KG1 (cell line): ENCODE results near the gene SPI1.
"Not testable (repeated sequence)": the region's sequence is repeated elsewhere in the genome, so short reads cannot be mapped to it uniquely, and the experiment has no call there.

ENCODE experiments used
- DNase-seq: peaks from one replicate; lab custom pipeline; 2025; lab: John Stamatoyannopoulos, UW

The SPI1 gene

DNA sequence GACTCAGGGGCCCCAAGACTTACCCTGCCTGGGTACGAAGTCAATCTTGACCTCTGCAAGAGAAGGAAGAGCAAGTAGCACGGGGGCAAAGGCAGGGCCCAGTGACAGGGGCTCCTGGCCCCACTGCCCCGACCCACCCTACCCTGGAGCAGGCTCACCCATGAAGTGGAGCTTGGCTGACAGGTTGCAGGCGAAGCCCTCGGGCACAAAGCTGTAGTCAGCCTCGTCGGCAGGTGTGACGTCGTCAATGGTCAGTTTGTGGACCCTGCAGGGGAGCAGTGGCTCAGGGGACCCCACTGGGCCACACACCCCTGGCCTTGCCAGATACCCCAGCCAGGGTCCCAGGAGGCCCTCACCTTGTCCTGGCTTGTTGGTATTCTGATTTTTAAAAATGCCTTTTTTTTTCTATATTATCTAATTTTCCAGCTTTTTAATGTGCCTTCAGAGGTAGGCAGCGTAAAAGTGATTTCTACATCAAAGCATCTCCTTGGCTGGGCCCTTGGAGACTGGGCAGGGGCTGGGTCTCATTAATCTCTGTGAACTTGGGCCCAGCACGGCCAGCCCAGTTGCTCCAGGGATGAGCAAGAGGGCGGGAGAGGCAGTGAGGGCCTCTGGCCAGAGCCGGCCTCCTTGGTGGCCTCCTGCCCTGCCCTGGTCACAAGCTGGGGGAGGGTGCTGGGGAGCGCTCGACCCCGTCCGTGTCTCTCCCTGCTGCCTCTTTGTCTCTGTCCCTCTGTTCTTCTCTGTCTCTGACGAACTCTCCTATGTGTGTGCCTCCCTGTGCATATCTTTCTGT, 37.2 kb downstream of the SPI1 start:
- DNase-seq = no peak

DNA sequence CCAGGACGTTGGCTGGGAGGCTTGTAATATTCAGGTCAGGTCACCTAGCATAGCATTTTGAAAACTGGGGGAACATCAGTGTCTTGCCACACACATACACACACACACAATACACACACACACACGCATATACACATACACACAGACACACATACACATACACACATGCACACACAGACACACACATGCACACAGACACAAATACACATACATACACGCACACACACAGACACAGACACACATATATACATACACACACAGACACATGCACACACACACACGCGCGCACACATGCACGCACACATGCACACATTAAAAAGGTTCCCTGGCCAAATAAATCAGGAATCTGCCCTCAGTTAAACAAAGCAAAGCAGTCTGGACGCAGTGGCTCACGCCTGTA, 38.3 kb downstream of the SPI1 start:
- DNase-seq = no peak

DNA sequence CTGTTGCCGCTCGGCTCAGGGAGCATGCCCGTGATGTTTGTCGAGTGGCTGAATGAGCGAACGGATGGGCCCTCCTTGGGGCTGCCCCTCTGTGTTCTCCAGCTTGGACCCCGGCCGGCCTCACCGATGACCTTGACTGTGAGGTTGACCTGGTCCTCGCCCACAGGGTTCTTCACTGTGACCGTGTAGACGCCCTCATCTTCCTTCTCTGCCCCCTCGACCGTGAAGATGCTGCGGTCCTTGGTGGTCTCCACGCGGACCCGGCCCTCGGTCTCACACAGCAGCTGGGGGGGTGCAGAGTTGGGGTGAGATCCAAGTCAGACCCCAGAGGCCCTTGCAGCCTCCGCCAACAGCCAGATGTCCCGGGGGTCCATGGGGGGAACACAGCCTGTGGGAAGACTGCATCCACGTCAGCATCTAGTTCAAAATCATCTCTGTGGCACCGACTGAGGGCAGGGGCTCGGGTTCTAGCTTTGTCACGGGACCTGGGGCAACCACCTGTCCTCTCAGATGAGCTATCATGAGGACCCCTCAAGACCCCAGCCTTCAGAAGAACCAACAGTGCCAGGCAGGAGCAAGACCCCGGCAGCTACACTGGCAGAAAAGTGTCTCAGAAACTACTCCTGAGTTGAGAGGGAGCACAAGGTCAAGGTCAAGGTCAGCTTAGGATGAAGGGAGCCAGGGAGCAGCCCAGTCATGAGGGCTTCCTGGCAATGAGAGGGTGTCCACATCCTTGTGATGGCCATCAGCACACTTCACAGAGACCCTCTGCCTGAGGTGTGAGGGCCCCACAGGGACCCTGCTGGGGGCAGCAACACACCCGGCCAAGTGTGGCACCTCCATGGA, 39.7 kb downstream of the SPI1 start:
- no peak for DNase-seq

DNA sequence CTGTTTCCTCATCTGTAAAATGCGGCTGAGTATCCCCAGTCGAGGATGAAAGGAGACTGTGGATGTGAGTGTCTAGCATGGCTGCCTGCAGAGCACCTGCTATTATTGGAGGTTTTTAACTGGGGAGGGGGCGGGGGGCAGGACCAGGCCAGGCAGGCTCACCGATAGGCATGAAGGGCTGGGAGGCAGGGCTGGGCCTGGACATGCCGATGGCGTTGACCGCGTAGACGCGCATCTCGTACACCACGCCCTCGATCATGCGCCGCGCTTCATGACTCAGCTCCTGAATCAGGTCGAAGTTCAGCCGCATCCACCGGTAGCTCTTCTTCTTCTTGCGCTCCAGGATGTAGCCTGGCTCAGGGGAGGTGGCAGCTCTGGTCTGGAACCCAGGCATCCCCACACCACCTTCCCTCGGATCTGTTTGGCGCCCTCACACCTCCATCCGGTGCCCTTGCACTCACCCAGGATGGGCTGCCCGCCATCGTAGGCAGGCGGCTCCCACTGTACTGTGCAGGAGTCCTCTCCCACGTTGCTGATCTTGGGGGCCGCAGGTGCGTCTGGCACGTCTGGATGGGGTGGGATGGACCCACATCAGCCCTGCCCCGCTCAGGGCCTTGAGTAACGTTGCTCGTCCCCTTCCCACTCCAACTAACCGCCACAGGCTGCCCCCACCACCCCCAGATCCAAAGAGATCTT, 41.0 kb downstream of the SPI1 start:
- DNase-seq = no peak

DNA sequence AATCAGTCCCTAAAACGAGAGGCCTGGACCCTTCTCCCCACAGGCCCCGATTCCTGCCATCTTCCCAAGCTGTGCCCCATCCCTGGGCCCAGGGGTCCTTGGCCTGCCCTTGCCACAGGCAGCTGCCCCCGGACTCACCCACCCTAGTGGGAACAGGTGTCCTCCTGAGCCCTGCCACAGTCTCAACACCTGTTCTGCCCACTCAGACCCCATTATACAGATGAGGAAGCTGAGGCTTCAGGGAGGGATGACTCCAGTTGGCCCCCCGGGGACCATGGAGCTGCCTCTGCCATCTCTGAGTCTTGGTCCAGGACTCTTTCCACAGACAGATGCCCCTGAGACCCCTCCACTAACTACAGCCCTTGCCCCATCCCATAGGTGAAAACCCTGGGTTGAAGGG, 41.8 kb downstream of the SPI1 start:
- no peak for DNase-seq

DNA sequence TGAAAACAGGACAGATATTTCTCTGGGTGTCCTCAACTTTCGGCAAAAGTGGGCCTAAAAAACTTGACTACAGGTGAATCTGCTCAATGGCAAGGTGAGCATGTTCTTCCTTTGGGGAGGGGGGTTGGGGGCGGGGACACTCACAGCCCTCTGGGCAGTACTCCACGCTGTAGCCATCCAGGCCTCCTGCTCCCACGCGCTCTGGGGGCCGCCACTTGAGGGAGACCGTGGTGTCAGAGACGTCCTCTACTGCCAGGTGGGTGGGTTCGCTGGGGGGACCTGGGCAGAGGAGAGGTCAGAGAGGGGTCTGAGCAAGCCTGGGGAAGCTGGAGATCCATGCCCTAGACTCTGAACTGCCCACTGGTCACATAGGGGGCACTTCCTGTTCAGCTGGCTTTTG, 42.6 kb downstream of the SPI1 start:
- no peak for DNase-seq

DNA sequence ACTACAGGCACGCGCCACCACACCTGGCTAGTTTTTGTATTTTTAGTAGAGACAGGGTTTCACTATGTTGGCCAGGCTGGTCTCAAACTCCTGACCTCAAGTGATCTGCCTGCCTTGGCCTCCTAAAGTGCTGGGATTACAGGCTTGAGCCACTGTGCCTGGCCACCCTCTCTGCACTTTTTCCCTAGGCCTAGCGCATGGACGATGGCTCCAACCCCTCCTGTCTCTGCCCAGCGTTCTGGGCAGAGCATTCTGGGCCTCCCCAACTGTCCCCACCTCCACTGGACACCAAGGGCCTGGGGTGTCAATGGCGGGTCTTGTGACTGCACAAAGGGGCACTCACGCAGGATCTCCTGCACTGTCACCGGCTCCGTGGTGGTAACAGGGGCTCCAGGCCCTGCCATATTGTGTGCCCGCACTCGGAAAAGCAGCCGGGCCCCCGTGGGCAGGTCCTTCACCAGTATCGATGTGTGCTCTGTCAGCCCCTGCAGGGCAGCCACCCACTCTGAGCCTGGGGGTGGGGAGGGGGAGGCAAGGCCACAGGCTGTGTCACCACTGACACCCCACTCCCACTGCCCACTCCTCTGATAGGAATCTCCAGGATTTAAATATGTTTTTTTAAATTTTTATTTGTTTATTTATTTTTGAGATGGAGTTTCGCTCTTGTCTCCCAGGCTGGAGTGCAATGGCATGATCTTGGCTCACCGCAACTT, 43.5 kb downstream of the SPI1 start:
- not testable (repeated sequence) for DNase-seq

DNA sequence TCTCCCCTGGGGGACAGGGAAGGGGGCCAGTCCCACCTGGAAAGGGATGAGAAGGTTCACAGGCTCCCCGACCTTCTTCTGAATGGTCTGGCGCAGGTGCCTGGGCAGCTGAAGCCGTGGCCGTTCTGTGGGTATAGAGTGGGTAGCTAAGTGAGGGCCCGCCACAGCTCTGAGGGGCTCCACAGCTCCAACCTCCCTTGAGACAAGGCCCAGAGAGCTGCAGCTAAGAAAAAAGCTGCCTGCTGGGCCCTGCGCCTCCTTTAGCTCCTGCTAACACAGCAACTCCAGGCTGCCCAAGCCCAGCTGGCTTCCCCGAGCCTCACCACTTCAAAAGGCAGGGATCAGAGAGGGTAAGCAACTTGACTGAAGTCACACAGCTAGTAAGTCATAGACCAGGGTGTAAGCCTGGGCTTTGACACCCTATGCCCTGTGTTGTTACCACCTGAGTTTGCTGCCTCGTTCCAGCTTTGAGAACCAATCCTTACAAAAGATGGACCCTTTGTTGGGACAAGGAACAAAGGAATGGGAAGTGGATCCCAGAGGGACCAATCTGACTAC, 44.4 kb downstream of the SPI1 start:
- no peak for DNase-seq

DNA sequence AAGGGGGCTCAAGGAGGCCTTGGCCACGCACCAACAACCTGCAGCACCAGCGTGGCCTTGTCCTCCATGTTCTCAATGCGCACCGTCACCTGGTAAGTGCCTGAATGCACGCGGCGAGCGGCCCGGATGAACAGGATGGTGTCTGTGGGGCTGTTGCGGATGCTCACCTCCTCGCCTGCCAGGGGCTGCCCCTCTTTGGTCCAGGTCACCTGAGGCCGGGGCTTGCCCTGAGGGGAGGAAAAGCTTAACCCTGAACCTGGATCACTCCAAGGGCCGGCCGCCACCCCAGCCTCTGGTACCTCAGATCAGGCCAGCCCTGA, 44.9 kb downstream of the SPI1 start:
- no peak for DNase-seq

DNA sequence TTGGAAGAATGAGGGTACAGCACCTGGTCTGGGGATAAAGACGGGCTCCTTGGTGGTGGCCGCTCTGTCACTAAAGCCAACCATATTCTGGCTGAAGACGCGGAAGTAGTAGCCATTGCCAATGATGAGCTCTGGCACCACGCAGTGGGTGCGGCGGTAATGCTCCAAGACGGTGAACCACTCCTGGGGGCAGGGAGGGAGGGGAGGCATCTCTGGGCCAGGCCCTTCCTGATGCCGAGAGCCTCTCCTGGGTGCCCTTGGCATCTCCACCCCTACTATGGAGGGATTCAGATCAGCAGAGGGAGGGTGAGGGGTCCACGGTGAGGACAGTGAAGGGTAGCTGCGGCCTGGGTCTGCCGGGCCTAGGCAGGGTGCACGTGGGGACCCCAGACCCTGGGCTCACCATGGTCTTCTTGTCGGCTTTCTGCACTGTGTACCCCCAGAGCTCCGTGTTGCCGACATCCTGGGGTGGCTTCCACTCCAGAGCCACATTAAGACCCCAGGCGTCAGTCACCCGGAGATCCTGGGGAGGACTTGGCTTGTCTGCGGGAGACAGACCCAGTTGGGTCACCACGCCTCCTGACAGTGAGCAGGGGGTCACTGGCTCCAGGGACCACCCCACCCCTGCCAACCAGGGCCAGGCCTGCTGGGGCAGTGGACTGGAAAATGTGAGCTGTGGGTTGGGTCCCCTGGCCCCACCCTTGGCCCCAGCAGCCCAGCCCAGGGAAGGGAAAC, 45.4 kb downstream of the SPI1 start:
- no peak for DNase-seq

DNA sequence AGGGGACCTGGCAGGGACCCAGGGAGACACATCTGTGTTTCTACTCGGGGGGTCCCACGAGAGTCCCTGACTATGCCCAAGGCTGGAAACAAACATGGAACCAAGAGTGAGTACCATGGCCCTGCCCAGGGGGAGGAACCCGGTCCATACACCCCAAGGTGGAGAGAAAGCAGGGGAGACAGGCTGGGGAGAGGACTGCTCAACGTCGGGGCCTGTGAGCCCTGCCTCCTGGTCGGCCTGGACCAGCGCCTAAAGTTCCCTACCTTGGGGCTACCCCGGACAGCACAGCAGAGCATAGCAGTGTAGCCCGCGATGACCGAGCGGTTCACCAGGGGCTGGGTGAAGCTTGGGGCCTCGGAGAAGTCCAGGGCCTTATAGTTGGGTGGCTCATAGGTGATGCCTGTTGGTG, 46.0 kb downstream of the SPI1 start:
- DNase-seq = no peak

DNA sequence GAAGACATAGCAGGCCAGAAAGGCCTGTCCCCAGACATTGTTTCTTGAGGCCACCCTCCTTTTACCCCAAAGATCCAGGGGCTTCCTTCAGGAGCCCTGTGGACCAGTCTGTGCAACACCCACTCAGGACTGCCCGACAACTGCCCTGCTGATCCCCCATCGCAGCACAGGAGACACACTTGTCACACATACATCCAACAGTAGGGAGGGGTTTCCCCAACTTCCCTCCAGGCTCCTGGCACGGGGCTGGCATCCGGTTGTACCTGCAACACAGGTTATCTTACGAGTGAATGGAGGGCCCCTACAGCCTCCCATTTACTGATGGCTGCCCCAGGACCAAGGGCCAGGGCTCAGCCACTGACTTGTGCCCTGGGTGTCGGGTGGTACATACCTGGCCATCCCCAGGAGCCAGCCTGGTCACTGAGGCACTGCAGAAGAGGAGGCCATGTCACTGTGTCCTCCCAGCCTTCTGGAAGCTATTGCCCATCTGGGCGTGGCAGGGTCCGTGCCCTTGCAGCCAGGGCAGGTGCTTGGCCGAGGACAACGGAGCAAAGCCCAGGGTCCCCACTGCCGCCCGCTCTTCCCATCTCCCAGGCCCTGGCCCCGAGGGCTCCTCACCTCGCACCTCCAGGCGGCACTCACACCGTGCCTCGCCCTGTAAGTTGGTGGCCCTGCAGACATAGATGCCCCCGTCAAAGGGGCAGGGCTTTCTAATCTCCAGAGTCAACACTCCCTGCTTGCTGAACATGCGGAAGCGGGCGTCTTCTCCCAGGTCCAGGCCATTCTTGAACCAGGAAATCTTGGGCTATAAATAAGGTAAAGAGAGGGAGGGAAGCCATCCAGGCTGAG, 46.7 kb downstream of the SPI1 start:
- DNase-seq = no peak

DNA sequence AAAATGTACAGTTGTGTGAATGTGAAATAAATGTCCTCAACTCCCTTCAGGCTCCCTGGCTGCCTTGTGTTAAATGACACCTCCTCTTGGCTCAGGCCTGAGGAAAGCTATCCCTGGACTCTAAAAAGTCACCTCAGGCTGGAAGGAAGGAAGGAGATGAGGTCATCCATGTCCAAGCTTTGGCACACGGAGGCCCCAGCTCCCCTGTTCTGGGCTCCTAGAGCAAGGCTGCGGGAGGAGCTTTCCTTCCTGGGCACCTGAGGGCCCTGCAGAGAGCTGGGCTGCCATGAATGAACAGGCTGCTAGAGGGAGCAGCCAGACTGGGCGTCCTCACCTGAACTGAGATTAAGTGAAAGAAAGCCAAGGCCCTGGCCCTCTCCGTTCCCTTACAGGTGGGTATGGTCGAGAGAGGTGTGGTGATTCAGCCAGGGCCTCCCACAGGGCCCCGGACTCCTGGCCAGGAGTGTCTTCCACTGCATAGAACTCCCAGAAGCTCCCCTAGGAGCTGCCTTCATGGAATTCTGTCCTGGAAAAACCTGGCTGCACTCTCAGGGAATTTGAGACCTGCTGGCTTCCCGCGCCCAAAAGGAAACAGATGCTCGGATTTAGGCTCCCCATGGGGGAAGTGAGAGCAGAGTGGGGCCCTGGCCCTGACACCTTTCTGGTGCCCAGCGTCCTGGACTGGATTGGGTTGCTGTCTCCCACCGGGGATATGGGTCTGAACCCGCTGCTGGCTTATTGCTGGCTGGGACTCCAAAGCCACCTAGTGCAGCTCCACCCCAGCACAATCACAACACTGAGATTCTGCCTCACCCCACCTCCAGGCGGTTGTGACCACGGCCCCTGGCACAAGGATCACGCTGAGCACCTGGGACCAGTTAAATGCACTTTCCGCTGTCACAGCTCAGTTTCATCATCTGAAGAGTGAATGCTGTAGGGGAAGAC, 48.1 kb downstream of the SPI1 start:
- no peak for DNase-seq

DNA sequence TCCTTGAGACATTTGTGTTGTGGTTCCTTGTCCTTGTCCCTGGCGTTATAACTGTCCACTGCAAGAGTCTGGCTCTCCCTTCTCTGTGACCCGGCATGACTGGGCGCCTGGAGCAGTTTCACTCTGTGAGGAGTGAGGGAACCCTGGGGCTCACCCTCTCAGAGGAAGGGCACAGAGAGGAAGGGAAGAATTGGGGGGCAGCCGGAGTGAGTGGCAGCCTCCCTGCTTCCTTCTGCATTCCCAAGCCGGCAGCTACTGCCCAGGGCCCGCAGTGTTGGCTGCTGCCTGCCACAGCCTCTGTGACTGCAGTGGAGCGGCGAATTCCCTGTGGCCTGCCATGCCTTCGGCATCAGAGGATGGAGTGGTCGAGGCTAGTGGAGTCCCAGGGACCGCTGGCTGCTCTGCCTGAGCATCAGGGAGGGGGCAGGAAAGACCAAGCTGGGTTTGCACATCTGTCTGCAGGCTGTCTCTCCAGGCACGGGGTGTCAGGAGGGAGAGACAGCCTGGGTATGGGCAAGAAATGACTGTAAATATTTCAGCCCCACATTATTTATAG, 48.8 kb downstream of the SPI1 start:
- DNase-seq = no peak

DNA sequence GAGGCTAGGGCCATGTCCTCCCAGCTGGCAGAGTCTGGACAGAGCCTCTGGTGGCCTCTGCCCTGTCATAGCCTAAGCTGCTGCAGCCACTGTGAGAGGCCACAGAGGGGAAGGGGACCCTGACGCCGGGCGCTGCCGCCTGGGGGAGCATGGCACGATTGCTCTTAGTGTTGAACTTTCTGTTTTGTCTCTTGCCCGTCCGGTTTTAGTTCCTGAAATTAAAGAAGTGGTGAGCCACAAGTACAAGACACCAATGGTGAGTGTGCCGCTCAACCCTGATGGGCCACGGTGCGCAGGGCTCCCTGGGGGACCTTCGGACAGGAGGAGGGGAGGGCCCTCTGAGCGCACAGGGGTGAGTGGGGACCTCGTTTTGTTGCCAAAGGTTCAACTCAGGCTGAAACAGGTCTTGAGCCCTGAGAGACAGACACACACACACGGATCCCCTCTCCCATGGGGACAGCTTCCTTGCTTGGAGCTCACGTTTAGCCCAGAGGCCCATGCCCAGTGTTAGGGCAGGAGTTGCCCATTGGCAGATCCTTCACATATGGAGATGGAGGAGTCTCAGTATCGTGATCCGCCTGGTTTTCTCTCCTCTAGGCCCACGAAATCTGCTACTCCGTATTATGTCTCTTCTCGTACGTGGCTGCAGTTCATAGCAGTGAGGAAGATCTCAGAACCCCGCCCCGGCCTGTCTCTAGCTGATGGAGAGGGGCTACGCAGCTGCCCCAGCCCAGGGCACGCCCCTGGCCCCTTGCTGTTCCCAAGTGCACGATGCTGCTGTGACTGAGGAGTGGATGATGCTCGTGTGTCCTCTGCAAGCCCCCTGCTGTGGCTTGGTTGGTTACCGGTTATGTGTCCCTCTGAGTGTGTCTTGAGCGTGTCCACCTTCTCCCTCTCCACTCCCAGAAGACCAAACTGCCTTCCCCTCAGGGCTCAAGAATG, 49.6 kb downstream of the SPI1 start:
- DNase-seq = no peak

DNA sequence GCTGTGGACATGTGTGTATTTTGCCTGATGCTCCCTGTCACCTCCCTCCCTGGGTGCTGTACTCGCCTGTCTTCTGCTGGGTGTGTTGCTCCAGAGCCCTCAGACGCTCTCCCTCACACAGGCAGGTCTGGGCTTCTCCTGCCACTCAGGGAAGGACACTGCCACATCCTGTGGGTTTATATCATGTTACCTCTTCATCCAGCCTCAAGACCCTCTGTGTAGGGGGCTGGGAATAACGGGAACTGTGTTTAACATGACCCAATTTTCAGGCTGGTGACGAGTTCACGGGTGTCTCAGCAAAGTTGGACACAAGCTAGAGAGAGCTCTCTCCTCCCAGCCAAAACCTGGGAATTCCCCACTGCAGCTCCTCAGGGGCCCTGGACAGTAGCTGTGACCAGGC, 50.4 kb downstream of the SPI1 start:
- no peak for DNase-seq

DNA sequence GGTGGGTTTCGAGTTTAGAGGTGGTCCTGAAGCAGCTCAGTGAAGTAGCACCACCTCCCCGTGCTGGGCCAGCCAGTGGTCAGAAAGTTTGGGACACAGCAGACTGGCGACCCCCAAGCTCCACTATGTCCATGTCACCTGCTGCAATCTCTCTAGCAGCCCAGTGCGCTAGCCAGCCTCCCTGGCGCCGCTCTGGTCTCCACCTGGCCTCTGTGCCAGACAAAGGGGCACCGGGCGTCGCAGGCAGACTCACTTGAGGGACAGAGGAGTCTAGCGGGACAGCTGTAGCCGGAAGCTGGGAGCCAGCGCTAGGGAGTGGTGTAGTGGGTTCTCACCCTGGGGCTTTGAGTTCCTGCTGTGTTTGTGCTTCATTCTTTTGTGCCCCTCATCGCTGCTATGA, 51.3 kb downstream of the SPI1 start:
- DNase-seq = no peak

DNA sequence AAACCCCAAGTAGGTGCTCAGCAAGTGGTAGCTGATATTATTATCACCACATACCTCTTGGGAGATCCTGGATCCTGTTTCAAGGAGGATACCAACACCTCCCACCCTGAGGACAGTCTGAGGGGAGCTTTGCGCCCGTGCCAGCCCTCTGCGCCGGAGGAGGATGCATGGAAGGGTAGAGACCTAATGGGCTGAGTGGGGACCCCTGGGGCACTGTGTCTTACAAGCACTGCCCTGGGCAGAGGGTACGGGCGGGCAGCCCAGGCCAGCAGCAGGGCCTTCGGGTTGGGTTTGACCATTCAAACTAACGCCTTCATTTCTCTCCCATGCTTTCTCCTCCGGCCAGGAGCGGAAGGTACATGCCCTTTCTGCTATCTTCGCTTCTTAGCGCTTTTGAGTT, 52.1 kb downstream of the SPI1 start:
- DNase-seq = no peak
